Hepatic stellate cell (primary cell): ENCODE measurements around the gene GPR52.
"Not testable (repeated sequence)": the region's sequence is repeated elsewhere in the genome, so short reads cannot be mapped to it uniquely, and the experiment has no call there.

Experiments used
- DNase-seq: peaks from one replicate; pipeline ENCODE4 v3.0.0; 2011; ENCODE audit warnings: low spot score

GPR52 gene, protein sequence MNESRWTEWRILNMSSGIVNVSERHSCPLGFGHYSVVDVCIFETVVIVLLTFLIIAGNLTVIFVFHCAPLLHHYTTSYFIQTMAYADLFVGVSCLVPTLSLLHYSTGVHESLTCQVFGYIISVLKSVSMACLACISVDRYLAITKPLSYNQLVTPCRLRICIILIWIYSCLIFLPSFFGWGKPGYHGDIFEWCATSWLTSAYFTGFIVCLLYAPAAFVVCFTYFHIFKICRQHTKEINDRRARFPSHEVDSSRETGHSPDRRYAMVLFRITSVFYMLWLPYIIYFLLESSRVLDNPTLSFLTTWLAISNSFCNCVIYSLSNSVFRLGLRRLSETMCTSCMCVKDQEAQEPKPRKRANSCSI

DNA sequence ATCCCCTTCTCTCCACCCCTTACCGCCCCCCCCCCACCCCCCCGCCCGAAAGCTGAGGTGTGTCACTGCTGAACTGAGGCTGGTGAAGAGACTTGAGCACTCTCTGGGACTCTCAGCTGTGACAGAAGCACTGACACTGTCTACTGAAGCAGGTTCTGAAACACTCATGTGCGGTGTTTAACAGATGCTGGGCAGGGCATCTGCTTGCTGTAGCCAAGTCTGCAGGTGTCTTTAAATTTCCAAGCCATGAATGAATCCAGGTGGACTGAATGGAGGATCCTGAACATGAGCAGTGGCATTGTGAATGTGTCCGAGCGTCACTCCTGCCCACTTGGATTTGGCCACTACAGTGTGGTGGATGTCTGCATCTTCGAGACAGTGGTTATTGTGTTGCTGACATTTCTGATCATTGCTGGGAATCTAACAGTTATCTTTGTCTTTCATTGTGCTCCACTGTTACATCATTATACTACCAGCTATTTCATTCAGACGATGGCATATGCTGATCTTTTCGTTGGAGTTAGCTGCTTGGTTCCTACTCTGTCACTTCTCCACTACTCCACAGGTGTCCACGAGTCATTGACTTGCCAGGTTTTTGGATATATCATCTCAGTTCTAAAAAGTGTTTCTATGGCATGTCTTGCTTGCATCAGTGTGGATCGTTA is at the start of gene GPR52:
Gene GPR52 (plus strand): TSS at position 99 of the 665 bp plus-strand sequence. CDS start 148 bp downstream, at position 247.
- no peak for DNase-seq

GRCh38 chr1:174398246-174398645 is 49.5 kb upstream of the GPR52 start:
- no peak for DNase-seq

DNA sequence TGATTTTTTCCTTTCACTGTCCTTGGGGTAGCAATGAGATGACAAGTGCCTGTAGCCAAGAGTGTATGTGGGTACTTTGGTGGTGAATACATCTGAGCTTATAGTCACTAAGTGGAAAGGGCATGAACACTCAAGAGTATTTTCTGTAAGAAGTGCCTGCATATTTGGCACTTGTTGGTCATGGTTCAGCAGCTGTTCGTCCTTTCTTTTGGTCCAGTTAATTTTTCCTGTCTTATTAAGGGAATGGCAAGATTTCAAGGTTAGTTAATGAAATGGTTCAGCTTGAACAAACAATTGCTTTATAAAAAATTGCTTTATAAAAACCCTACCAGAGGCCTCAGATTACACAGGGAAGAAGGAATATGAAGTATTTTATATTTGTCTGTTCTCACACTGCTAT is 48.6 kb upstream of the GPR52 start:
- no peak for DNase-seq

DNA sequence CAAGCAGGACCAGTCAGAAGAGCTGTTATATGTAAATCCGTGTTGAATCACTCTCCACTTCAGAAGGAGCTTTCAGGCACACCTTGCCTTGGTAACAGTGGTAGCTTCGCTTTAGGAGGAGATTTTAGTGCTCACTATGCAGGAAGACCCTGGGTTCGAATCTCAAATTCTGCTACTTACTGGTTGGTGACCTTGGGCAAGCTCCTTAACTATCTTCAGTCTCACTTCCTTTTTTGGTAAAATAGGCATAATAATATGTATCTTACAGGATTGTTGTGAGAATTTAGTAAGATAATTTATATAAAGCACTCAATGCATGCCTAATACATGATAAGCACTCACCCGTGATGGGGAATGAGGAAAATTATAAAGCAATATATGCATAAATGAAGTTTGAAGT is 46.7 kb upstream of the GPR52 start:
- DNase-seq: no peak

DNA sequence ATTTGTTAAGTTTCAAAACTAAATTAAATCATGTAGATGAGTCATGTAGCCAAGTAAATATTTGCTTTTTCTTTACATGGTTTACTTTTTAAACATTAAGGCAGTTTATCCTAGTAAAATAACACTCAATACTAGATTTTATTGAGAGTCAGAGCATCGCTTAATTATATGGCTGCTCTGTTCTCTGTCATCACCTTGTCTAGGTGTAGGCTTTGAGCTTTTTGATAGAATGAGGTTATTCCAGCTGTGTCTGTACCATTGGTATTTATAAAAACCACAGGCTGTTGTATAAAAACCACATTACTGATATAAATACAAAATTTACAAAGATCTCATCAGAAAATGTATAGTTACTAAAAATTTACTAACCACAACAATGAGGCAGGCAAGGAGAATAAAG is 42.5 kb upstream of the GPR52 start:
- DNase-seq: no peak

- DNase-seq: no peak
Observed at GRCh38 chr1:174406421-174406820, 41.3 kb upstream of the GPR52 start.

DNA sequence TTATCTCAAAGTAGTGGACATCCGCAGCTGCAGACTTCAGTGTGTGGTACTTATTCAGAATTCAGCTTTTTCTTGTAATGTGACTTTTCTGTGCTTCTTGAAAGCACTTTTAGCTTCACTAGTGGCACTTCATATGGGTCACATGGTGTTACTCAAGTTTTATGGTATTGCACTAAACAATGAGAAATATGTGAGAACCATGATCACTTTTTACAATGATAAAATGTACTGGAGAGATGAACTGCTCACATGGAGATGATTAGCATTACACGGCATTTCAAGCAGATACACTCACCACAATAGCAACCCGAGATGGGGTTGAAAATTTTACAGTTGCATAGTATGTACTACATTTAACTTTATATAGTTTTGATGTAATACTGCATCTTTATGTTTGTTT is 40.1 kb upstream of the GPR52 start:
- DNase-seq: no peak

DNA sequence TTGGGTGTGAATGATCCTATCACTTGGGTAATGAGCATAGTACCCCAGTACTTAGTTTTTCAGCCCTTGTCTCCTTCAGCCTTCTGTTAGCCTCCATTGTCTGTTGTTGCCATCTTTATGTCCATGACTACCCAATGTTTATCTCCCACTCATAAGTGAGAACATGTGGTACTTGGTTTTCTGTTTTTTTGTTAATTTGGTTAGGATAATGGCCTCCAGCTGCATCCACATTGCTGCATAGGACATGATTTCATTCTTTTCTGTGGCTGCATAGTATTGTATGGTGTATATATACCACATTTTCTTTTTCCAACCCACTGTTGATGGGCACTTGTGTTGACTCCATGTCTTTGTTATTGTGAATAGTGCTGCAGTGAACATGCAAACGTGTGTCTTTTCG is 39.6 kb upstream of the GPR52 start:
- DNase-seq: no peak

DNA sequence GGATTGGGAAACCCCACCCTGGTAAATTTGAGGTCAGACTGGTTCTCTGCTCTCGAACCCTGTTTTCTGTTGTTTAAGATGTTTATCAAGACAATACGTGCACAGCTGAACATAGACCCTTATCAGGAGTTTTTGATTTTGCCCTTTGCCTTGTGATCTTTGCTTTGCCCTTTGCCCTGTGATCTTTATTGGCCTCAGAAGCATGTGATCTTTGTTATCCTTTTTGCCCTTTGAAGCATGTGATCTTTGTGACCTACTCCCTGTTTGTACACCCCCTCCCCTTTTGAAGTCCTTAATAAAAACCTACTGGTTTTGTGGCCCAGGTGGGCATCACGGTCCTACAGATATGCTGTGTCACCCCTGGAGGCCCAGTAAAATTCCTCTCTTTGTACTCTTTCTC is 38.0 kb upstream of the GPR52 start:
- DNase-seq: not testable (repeated sequence)

DNA sequence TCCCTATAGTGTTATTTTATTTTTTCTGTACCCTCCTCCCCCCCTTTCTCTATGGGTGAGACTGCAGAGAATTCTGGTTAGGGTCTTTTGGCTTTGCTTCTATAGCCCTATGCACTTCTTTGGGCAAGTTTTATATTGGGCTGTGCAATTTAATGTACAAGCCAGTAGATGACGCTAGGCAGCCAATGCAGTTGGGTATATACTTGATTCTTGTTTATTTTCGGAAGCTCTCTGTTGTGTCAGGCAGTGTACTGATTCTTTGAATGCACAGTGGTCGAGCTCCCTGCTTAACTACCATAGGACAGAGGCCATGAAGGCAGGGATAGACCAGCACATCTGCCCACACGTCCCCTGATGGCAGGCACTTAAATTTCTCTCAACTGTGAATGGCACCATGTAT is 34.1 kb upstream of the GPR52 start:
- DNase-seq: no peak

GRCh38 chr1:174414203-174414602 is 33.6 kb upstream of the GPR52 start:
- DNase-seq: no peak

GRCh38 chr1:174415506-174415905 is 32.3 kb upstream of the GPR52 start:
- no peak for DNase-seq

DNA sequence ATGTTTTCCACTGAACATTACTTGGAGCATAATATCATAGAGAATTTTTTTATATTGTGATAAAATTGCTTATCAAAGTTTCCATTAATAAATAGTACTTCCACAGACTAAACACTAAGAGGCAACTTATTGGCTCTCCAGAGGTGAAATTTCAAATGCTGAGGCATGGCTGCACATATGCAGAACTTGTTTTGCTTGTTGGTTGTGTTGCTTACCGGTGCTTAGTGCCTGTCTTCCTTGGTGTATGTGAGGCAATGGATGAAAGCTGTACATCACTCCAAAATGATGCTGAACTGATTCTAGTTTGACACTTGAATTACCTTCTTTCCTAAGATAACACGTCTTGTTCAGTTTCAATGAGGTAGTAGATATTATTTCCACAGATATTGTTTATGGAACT is 29.8 kb upstream of the GPR52 start:
- DNase-seq: no peak

DNA sequence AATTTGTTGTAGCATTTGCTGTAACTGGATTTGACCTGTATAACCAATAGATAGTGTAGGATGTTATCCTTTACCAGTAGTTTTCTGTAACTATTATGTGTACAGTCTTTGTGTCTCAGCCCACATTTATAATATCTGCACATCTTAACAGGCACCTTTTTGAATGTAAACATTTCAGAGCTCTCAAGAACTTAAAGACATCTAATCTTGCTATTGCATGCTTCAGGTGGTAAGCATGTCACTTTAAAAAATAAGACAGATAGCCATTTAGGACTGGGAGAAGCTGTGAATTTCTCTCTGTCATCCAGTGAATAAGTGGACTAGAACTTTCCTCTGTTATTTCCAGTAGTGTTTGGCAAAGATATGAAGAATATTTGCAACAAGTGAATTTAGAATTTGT is 22.6 kb upstream of the GPR52 start:
- no peak for DNase-seq

GRCh38 chr1:174426153-174426552 is 21.6 kb upstream of the GPR52 start:
- no peak for DNase-seq

DNA sequence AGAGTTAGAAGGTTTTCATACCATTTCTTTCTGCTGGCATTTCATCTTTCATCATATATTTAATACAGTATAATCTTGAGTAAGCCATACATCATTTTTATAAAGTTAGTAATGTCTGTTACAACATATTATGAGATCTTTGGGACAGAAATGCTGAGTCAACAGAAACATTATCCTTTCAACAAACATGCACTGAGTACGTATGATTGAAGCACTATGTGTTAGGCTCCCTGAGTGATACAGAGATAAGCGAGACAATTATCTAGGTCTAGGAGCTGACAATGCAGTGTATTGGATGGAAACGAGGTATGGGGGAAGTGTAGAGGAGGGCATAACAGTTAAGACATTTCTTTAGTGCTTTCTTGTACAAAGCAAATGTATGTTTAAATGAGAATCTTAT is 19.7 kb upstream of the GPR52 start:
- DNase-seq: no peak

GRCh38 chr1:174428739-174429138 is 19.0 kb upstream of the GPR52 start:
- no peak for DNase-seq

- DNase-seq: peak; percentile 6
Observed at GRCh38 chr1:174433451-174433850, 14.3 kb upstream of the GPR52 start.

GRCh38 chr1:174445351-174445750 is 2.4 kb upstream of the GPR52 start:
- no peak for DNase-seq

DNA sequence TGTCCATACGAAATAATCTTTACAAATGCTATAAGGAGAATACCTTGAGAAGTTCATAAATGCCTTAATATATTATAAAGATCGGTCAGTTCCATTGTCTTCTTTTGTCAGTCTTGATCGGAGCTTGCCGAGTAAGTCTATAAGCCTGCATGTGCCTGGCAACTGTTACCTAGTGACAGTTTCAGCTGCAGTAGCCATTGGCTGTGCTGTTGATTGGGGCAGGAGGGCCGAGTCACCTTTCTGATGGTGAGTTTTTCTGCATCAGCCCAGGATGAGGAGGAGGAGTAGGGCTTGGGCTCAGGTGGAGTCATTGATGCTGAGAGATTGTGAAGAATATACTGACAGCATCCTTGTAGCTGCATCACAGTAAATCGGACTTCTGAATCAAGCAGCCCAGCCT is 1.9 kb upstream of the GPR52 start:
- DNase-seq: no peak

GRCh38 chr1:174448531-174448883 is 743 bp downstream of the GPR52 start:
- DNase-seq: no peak

GRCh38 chr1:174448974-174449373 is 1.2 kb downstream of the GPR52 start:
- DNase-seq: no peak

- no peak for DNase-seq
Observed at GRCh38 chr1:174451408-174451807, 3.6 kb downstream of the GPR52 start.

DNA sequence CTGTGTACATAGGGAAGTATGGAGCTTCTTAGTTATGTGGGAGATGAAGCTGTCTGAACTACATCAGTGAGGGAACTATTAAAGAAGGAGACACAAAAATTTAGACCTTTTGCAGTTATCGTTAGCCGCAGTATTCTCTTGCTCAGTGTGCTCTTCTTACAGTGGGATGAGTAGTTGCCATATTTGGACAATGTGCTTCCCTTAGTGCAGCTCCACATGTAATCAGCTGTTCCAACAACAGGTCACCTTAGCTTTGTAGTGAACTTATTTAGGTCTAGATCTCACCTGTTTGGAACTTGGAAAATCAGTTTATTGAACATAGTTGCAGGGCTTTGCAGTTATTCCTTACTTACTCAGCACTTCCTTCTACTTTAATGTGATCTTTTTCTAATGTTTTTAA is 18.1 kb downstream of the GPR52 start:
- no peak for DNase-seq
